GM19324 (cell line): ENCODE data around the gene OR5K4.

Source experiments
- ATAC-seq: cut with Tn5 transposase; IDR thresholded peaks from one replicate; pipeline ENCODE4 v1.9.1; 2021; ENCODE audit warnings: mild to moderate bottlenecking, moderate library complexity; ENCODE audit not compliant: unreplicated experiment, low FRiP score

The OR5K4 gene

DNA sequence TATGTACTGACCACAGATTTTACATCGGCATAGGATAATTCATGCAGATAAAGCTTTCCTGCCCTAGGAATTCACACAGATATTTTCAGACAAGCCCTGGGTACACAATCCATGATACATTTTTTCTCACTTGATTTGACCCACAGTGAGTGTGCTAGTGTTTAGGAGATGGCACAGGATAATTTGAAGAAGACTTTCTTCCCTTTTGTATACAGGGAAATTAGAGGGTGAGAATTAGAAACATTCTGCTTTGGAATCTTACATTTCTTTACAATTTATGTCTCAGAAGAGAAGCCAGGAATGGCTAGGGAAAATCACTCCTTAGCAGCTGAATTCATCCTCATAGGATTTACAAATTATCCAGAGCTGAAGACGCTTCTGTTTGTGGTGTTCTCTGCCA, at the start of gene OR5K4:
OR5K4 (plus strand) TSS at position 301 of the 400 bp plus-strand sequence; CDS start at position 301, 0 bp downstream.
- no peak for ATAC-seq

DNA sequence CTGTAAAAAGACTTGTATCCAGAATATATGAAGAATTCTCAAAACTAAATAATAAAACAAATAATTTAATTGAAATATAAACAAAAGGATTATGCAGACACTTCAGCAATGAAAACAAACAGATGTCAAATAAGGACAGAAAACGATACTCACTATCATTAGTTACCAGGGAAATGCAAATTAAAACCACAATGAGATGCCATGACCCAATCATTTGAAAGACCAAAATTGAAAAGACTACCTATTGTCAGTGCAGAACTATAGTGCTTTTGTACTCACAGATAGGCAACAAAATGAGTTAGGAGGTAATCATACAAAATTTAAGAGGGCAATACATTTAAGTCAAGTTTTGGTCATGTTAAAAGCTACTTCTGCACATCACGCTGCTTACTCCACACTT, 31.6 kb upstream of the OR5K4 start:
- no peak for ATAC-seq

- no peak for ATAC-seq
Observed at GRCh38 chr3:98322686-98323085, 31.0 kb upstream of the OR5K4 start.

DNA sequence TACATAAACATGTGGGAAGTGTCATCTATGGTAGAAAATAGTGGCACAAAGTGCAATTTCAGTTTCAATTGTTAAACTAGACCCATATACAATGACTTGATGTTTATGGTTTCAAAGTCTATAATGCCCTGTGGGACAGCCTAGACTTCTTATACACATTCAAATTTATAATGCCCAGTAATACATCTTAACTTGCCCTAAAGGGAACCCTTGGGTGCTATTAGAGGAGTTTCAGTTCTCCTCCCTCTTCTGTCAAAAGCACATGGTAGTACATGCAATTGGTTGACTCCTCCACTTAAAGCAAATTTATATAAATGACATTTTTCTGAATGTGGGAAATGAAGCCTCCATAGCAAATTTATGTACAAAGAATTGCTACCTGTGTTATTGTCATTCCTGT, 30.2 kb upstream of the OR5K4 start:
- ATAC-seq: no peak

DNA sequence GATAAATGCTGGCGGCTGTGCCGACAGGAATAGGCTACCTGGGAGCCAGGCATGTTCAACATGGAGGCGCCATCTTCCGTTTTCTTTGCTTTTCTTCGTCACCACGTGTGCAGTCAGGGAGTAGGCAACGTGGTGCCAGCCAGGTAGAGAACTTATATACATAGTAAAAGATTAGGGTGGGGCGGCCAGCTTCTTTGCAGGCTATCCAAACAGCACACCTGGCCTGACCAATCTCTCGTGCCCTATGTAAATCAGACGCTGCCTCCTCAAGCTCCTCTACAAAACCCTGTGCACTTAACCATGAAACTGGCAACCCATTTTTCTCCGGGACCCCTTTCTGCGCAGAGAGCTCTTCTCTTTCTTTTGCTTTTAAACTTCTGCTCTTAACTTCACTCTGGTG, 28.6 kb upstream of the OR5K4 start:
- ATAC-seq: no peak

DNA sequence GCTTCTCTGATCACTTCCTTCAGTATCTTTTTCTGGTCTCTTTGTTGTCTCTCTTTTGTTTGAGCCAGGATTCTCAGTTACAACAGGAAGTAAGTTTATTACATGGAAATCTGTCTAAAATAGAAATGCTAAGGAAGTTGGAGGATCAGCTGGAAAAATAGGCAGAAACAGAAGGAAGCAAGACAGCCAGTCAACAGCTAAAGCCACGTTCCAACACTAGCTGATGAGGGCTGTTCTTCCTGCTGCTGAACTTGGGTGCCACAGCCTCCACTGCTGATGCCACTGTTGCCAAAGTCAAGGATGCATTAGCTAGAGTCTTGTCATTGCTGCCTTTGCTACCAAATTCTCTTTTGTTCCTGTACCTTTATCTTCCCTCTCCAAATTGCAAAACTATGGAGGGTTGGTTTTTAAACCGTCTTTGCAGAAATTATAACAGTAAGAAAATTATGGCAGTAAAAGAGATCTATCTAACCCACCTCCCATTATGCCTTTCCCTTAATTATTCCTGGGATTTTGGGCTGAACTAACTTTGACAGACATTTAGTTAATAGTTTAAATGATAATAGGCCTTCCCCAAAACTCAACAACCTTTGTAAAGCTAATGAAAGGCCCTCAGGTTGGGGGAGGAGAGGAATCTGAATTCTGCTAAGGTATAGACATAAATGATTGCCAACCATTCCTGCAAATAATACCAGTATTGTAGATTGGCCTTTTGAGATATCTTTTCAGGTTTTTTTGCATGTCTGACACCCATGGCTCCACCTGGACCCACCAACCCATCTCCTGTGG, 27.4 kb upstream of the OR5K4 start:
- ATAC-seq: no peak

- peak; percentile 58 for ATAC-seq
Observed at GRCh38 chr3:98326945-98327344, 26.7 kb upstream of the OR5K4 start.

- no peak for ATAC-seq
Observed at GRCh38 chr3:98328933-98329332, 24.7 kb upstream of the OR5K4 start.

GRCh38 chr3:98329392-98330124, 24.1 kb upstream of the OR5K4 start:
- peak; percentile 71 for ATAC-seq

- ATAC-seq: no peak
Observed at GRCh38 chr3:98331329-98331728, 22.3 kb upstream of the OR5K4 start.

DNA sequence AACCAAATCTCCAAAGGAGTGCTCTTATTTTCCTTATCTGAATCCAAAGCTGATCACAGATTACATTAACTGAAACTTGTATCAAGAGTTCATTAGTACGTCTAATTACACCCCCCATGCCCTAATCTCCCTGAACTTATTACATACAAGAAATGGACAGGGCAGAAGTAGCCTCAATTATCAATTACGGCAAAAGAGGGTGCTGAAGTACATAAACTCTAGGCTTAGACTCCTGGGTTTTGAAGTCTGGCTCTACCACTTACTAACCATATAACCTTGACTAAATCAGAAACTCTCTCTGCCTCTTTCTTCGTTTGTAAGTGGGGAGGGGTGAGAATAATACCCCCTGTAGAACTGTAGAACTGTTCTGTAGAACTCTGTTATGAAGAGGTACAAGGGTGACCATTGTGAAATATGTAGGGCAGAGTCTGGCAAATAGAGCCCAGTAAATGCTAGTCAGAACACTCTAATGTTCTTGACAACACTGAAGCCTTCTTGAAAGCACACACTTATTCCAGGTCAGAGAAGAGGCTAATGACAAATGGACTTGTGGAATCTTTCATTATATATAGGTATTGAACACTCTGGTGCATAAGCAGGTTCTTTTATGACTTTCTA, 19.6 kb upstream of the OR5K4 start:
- ATAC-seq: peak; percentile 50

GRCh38 chr3:98339031-98339430, 14.6 kb upstream of the OR5K4 start:
- ATAC-seq: no peak

DNA sequence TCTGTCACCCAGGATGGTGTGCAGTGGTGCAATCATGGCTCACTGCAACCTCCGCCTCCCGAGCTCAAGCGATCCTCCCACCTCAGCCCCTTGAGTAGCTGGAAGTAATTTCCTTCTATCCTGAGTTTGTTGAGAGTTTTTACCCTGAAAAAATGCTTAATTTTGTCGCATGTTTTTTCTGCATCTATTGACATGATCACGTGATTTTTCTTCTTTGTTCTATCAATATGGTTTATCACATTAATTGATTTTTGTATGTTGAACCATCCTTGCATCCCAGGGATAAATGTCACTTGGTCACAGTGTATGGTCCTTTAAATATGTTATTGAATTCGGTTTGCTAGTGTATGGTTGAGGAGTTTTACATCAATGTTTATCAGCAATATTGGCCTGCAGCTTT, 11.9 kb upstream of the OR5K4 start:
- ATAC-seq: no peak

GRCh38 chr3:98343647-98344507, 9.8 kb upstream of the OR5K4 start:
- ATAC-seq: no peak

DNA sequence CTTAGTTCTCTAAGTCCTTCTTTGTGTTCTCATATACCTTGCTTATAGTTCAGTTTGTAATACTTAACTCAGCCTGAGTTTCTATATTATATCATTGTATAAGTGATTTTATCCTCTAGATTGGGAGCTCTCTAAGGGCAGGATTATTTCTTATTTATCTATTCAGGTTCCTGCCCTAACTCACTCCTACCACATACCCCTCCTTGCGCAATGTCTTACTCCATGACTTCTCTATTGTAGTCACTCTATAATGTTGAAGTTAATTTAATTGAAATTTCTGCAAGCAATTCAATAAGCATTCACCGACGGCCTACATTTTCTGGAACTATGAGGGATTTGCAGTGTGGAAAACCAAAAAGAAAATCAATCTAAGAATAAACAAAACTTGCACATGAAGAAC, 3.6 kb upstream of the OR5K4 start:
- no peak for ATAC-seq

- ATAC-seq: no peak
Observed at GRCh38 chr3:98359250-98359649, 5.6 kb downstream of the OR5K4 start.

DNA sequence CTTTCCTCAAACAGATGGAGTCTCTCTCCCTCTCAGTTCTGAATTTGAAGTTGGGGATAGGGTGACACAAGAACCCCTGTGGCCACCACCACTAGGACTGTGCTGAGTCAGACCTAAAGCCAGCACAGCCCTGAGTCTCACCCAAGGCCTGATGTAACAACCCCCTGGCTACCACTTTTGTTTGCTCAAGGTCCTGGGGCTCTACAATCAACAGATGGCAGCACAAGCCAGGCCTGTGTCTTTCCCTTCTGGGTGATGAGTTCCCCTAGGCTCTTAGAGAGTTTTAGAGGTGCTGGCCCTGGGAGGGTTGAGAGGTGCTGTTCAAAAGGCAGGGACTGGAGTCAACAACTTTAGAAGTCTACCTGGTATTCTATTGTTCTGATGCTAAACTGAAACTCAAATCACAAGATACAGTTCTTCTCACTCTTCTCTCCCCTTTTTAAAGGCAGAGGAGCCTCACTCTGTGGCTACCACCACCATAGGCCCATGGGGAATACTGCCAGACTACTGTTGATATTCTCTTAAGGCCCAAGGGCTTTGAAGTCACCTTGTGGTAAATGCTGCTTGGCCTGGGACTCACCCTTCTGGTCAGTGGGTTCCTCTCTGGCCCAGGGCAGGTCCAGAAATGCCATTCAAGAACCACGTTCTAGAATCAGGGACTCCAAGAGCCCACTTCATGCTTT, 6.5 kb downstream of the OR5K4 start:
- ATAC-seq: peak; percentile 72

GRCh38 chr3:98360681-98361080, 7.0 kb downstream of the OR5K4 start:
- no peak for ATAC-seq

DNA sequence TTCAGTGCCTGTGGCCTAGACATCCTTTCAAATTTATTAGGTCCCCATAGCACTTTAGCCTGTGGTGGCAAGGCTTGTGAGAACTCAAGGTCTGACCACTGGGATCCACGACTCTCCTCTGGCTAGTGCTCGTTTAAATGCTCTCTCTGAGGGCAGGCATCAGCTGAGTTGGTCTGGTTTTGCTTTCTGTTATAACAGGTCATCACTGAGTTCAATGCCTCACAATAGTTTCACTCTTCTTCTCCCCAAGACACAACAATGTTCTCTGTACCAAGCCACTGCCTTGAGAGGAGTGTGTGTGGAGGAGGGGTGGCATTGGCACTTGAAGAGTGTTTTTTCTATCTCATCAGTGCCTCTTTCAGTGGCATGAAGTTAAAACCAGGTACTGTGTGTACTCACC, 7.6 kb downstream of the OR5K4 start:
- ATAC-seq: no peak
